Loucy (cell line): ENCODE data around the gene SUSD6.

Source experiments
- H2AFZ ChIP-seq: fragments of 200-600 bp; sonication (generic); 2 replicates; pipeline ENCODE4 v1.6.0; 2016; ENCODE audit warnings: antibody characterized with exemption, mild to moderate bottlenecking, low read length, moderate library complexity
- H3F3A ChIP-seq: fragments of 200-600 bp; 2 replicates; pipeline ENCODE4 v1.6.0; 2016; ENCODE audit warnings: antibody characterized with exemption, low read depth, mild to moderate bottlenecking
- H3K27me3 ChIP-seq: fragments of 200-600 bp; sonication (generic); 2 replicates; pipeline ENCODE4 v1.6.1; 2014; ENCODE audit warnings: low read length, mild to moderate bottlenecking; ENCODE audit not compliant: insufficient read depth, poor library complexity, severe bottlenecking
- H3K36me3 ChIP-seq: fragments of 200-600 bp; sonication (generic); 2 replicates; pipeline ENCODE4 v1.6.1; 2016; ENCODE audit warnings: low read length; ENCODE audit not compliant: insufficient read depth
- H3K4me1 ChIP-seq: fragments of 200-600 bp; sonication (generic); 2 replicates; pipeline ENCODE4 v1.5.1; 2014; ENCODE audit warnings: low read length, mild to moderate bottlenecking; ENCODE audit not compliant: insufficient read depth, poor library complexity, severe bottlenecking
- H3K4me2 ChIP-seq: fragments of 200-600 bp; sonication (generic); 2 replicates; pipeline ENCODE4 v1.6.0; 2014; ENCODE audit warnings: antibody characterized with exemption, low read length, low read depth, mild to moderate bottlenecking; ENCODE audit not compliant: poor library complexity, severe bottlenecking
- H3K4me3 ChIP-seq: fragments of 200-600 bp; sonication (generic); 2 replicates; pipeline ENCODE4 v1.5.1; 2014; ENCODE audit warnings: low read length, mild to moderate bottlenecking, mixed read lengths; ENCODE audit not compliant: poor library complexity, severe bottlenecking
- H3K79me2 ChIP-seq: fragments of 200-600 bp; sonication (generic); 2 replicates; pipeline ENCODE4 v1.6.1; 2014; ENCODE audit warnings: low read length; ENCODE audit not compliant: insufficient read depth
- H3K9ac ChIP-seq: fragments of 200-600 bp; sonication (generic); 2 replicates; pipeline ENCODE4 v1.6.0; 2014; ENCODE audit warnings: mild to moderate bottlenecking, low read depth, low read length, moderate library complexity; ENCODE audit not compliant: poor library complexity, severe bottlenecking
- H3K9me2 ChIP-seq: fragments of 200-600 bp; sonication (generic); replicated peaks from 2 replicates; pipeline ENCODE4 v1.6.1; 2016; ENCODE audit warnings: low read depth, low read length, mixed read lengths
- H3K9me3 ChIP-seq: fragments of 200-600 bp; sonication (generic); 2 replicates; pipeline ENCODE4 v1.6.1; 2014; ENCODE audit warnings: mild to moderate bottlenecking, antibody characterized with exemption, low read length, low read depth; ENCODE audit not compliant: insufficient read depth
- H4K20me1 ChIP-seq: fragments of 200-600 bp; sonication (generic); 2 replicates; pipeline ENCODE4 v1.6.0; 2014; ENCODE audit warnings: antibody characterized with exemption, low read length, mild to moderate bottlenecking; ENCODE audit not compliant: insufficient read depth, poor library complexity, severe bottlenecking
- EZH2phosphoT487 ChIP-seq: fragments of 200-600 bp; IDR thresholded peaks from 2 replicates; pipeline ENCODE4 v1.6.1; 2018; ENCODE audit warnings: antibody characterized with exemption, mild to moderate bottlenecking, moderate library complexity, borderline replicate concordance
- TF ChIP-seq, protein P1 (sequence below): fragments of 200-600 bp; sonication (generic); conservative IDR thresholded peaks from 2 replicates; pipeline ENCODE4 v1.5.1; 2014; ENCODE audit warnings: mild to moderate bottlenecking, antibody characterized with exemption, low read length

The SUSD6 gene

DNA sequence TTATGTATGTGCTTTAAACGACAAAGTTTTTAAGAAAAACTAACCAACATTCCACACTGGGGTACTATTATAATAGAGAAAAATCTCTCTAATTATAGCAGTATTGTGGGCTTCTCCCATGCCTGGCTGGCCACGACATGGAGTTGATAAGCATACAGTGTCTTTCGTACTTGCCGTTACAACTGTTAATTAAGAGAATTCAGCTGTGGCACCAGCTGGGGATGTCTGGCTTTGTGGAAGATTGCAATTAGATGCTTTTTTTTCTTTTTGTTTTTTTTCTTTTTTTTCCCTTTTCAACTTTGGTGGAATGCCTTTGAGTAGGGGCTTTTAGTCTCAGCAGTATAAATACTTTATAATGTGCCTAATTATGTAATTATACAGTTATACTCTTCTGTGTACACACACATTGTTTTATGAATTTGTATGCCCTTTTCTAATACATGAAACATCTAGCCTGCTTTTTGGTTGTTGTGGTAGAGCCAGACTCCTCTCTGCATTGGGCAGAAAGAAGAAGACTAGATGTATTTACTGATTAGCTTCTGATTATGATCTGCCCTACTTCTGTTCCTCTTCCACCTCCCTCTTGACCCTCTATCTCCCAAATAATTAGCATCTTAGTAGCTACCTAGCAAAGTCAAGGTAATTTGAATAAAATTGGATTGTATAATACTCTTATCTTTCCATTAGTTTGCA, 76.4 kb downstream of the SUSD6 start:
- Histone ChIP-seq H3K9me2 (no peaks in the 10 kb centered on the region), H3K4me1 (peaks cover 49% of the 10 kb centered on the region), H2AFZ (no peak overlapping the region), H3F3A (no peaks in the 10 kb centered on the region), H3K9me3 (no peaks in the 10 kb centered on the region), H3K79me2 (peaks cover 96% of the 10 kb centered on the region), H4K20me1 (peaks cover 8% of the 10 kb centered on the region), H3K4me3 (no peak overlapping the region), H3K9ac (peak overlapping the region; percentile 33), H3K27me3 (no peaks in the 10 kb centered on the region), H3K36me3 (peaks cover 16% of the 10 kb centered on the region; the same call in 1 of the 2 replicates), H3K4me2 (peak overlapping the region; percentile 17)
- TF ChIP-seq, protein P1, sequence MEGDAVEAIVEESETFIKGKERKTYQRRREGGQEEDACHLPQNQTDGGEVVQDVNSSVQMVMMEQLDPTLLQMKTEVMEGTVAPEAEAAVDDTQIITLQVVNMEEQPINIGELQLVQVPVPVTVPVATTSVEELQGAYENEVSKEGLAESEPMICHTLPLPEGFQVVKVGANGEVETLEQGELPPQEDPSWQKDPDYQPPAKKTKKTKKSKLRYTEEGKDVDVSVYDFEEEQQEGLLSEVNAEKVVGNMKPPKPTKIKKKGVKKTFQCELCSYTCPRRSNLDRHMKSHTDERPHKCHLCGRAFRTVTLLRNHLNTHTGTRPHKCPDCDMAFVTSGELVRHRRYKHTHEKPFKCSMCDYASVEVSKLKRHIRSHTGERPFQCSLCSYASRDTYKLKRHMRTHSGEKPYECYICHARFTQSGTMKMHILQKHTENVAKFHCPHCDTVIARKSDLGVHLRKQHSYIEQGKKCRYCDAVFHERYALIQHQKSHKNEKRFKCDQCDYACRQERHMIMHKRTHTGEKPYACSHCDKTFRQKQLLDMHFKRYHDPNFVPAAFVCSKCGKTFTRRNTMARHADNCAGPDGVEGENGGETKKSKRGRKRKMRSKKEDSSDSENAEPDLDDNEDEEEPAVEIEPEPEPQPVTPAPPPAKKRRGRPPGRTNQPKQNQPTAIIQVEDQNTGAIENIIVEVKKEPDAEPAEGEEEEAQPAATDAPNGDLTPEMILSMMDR: no peak

DNA sequence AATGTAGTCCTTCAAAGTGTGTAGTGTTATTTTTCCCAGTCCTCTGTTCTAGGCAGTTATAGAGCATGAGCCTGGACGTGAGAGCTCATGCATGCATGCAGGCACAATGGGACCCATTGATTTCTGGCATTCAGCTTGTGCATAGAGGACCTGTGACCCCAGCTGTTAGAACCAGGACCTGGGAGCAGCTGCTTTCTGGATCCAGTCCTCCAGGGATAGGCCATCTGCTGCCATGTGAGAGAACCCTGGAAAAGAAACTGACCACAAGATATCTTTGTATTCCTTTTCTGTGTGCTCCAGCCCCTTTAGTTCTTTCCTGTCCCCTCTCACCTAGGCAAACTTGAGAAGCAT, 76.9 kb downstream of the SUSD6 start:
- Histone ChIP-seq H3K79me2 (peaks cover 96% of the 10 kb centered on the region), H3K4me1 (peaks cover 49% of the 10 kb centered on the region), H3K4me3 (no peak overlapping the region), H3K4me2 (no peak overlapping the region), H3K36me3 (peaks cover 16% of the 10 kb centered on the region; the same call in 1 of the 2 replicates), H4K20me1 (peaks cover 8% of the 10 kb centered on the region), H3K27me3 (no peaks in the 10 kb centered on the region), H3K9ac (no peak overlapping the region), H2AFZ (no peak overlapping the region), H3F3A (no peaks in the 10 kb centered on the region), H3K9me2 (no peaks in the 10 kb centered on the region), H3K9me3 (no peaks in the 10 kb centered on the region)
- TF ChIP-seq EZH2phosphoT487: no peak
- TF ChIP-seq, protein P1: no peak

DNA sequence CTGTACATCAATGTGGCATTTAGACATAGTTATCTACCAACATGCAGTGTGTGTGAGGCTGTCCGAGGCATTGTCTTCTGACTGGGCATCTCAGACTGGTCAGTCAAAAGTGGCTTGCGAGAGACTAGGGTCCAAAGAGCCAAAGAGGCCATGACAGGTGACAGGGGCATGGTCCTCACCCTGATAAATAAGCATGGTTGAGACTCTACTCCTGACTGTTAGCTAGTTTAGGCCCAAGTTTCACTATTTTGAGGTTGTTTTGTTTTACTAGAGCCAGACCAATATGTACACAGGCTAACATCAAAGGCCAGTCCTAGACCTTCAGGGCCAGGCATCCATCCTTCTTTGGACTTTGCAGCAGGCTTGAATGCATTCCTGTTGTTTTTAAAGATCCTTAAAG, 78.6 kb downstream of the SUSD6 start:
- Histone ChIP-seq H3K36me3 (peaks cover 16% of the 10 kb centered on the region; the same call in 1 of the 2 replicates), H3K4me1 (peaks cover 44% of the 10 kb centered on the region), H3K4me2 (no peak overlapping the region), H2AFZ (no peak overlapping the region), H3K9me3 (no peaks in the 10 kb centered on the region), H4K20me1 (peaks cover 4% of the 10 kb centered on the region), H3K9ac (no peak overlapping the region), H3K27me3 (no peaks in the 10 kb centered on the region), H3K79me2 (peaks cover 96% of the 10 kb centered on the region), H3K4me3 (no peak overlapping the region), H3F3A (no peaks in the 10 kb centered on the region), H3K9me2 (no peaks in the 10 kb centered on the region)
- TF ChIP-seq, protein P1: no peak
- no peak for TF ChIP-seq EZH2phosphoT487
